NCI-H526 treated with DMSO at 0.1 percent for 48 hours (cell line): Measurements from ENCODE around the gene ZNF780B.
"Not testable (repeated sequence)": the region's sequence is repeated elsewhere in the genome, so short reads cannot be mapped to it uniquely, and the experiment has no call there.

ENCODE experiments used
- DNase-seq: peaks from one replicate; lab custom pipeline; 2025; lab: John Stamatoyannopoulos, UW

The ZNF780B gene

GRCh38 chr19:40055832-40056504 lies at the start of gene ZNF780B:
ZNF780B (minus strand) TSS chr19:40056231; CDS start chr19:40050332, 5,899 bp downstream.
- DNase-seq: peak; percentile 70

GRCh38 chr19:40104754-40105153 lies 48.7 kb upstream of the ZNF780B start:
- DNase-seq: no peak

DNA sequence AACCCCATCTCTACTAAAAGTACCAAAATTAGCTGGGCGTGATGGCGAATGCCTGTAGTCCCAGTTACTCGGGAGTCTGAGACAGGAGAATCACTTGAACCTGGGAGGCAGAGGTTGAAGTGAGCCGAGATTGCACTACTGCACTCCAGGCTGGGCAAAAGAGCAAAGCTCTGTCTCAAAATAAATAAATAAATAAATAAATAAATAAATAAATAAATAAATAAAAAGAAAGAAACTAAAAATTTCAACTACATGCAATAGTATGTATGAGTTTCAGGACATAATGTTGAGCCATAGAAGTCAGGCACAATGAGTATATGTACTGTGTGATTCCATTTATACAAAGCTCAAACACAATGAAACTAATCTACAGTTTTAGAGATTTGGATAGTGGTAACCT lies 47.6 kb upstream of the ZNF780B start:
- no peak for DNase-seq

GRCh38 chr19:40101813-40102212 lies 45.8 kb upstream of the ZNF780B start:
- DNase-seq: no peak

GRCh38 chr19:40093416-40093815 lies 37.4 kb upstream of the ZNF780B start:
- no peak for DNase-seq

- DNase-seq: no peak
Observed at GRCh38 chr19:40091205-40092129, 35.4 kb upstream of the ZNF780B start.

DNA sequence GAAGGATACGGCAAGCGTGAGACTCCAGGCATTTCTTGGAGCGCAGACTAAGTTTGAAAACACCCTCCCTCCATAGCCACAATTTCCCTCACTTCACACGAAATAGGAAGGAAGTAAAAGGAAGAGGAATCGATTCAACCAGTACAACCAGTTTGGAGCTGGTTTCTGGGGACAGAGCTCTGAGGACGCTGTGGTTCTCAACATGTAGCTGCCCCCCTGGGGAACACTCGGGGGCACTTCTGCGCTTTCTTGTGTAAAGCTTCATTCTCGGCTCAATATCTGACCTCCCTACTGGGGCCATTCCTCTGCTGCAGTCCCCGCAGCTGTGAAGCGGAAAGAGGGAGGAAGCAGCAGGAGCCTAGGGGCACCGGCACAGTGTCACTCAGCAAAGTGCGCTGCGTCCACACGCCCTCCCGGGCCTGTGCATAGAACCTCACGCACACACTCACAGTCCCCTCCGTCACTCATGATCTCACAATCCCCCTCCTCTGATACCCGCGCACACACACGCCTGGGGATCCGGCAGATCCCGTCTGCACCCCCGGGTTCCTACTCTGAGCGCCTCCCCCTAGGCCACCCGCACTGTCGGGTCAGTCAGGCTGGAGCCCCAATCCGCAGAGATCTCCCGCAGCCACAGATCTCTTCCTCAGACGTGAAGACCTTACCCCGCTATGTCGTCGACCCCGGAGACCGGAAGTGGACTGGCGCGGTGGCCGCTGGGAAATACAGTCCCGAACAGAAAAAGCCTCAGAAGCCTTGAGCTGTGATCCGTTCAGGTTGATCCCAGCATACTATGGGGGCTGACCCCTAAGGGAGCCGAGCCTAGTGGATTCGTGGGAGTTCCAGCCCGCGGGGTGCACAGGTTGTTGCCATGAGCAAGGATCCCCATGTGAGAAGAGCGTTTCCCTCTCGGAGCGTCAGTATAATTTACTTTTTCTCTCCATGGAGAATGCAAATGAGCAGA lies 34.5 kb upstream of the ZNF780B start, which contains the start of gene ZNF780A:
Gene ZNF780A (minus strand): TSS at position 703 of the 964 bp plus-strand sequence. CDS start 6,190 bp downstream, outside the sequence.
- peak; percentile 71 for DNase-seq

DNA sequence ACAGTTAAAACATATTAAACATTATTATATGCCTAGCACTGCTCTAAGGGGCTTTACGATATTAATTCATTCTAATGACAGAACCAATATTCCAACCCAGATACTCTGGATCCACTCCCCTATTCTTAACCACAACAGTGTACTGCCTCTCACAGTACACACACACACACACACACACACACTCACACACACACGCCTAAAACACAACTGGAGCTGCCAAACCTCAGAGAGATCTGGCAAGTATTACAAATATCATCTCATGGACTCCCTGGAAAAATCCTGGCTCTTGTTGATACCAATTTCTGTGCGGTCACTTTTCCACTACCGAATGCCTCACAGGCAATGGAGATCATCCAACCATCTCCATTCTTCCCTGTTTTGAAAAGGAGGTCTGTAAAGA lies 33.4 kb upstream of the ZNF780B start:
- no peak for DNase-seq

DNA sequence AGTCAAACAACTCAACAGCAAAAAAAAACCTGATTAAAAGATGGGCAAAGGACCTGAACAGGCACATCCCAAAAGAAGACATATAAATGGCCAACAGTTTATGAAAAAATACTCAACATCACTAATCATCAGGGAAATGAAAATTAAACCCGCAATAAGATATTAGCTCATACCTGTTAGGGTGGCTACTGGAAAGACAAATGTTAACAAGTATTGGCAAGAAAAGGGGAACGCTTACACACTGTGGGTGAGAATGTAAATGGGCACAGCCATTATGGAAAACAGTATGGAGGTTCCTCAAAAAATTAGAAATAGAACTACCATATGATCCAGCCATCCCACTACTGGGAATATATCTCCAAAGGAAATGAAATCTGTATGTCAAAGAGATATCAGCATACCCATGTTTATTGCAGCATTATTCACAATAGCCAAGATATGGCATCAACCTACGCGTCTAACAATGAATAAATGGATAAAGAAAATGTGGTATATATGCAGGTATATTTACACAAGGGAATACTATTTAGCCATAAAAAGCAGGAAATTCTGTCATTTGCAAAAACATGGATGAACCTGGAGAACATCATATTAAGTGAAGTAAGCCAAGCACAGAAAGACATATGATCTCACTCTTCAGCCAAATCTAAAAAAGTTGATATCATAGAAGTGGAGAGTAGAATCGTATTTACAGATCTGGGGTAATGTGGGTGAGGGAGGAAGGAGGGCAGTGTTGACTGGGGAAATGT lies 32.4 kb upstream of the ZNF780B start:
- no peak for DNase-seq

GRCh38 chr19:40084948-40085347 lies 28.9 kb upstream of the ZNF780B start:
- DNase-seq: no peak

GRCh38 chr19:40081411-40081810 lies 25.4 kb upstream of the ZNF780B start:
- DNase-seq: no peak

DNA sequence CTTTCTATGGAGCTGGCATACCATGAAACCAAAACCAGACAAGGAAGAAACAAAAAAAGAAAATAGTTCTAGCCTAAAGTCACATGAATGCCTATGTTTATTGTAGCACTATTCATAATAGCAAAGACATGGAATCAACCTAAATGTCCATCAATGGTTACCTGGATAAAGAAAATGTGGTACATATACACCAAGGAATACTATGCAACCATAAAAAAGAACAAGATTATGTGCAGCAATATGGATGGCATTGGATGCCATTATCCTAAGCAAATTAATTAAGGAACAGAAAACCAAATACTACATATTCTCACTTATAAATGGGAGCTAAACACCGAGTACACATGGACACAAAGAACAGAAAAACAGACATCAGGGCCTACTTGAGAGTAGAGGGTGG lies 24.3 kb upstream of the ZNF780B start:
- no peak for DNase-seq

GRCh38 chr19:40078377-40078776 lies 22.3 kb upstream of the ZNF780B start:
- no peak for DNase-seq

GRCh38 chr19:40070058-40070457 lies 14.0 kb upstream of the ZNF780B start:
- DNase-seq: no peak

GRCh38 chr19:40059624-40060023 lies 3.6 kb upstream of the ZNF780B start:
- DNase-seq: no peak

DNA sequence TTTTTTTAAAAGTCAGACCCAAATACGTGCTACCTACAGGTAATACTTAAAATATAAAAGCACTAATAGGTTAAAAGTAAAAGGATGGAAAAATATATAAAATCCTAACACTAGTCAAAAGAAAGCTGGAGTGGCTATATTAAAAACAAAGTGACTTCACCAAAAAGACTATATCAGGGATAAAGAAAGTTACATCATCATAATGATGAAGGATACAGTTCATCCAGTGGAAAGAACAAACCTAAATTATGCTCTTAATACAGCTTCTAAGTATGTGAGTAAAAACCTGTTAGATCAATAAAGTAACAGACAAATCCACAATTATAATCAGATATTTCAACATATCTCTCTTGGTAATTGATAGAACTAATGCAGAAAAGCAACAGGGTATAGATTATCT lies 1.1 kb upstream of the ZNF780B start:
- no peak for DNase-seq

- DNase-seq: no peak
Observed at GRCh38 chr19:40056505-40056904, 474 bp upstream of the ZNF780B start.

- no peak for DNase-seq
Observed at GRCh38 chr19:40055049-40055448, 982 bp downstream of the ZNF780B start.

GRCh38 chr19:40054632-40055031 lies 1.4 kb downstream of the ZNF780B start:
- DNase-seq: no peak

GRCh38 chr19:40053491-40053890 lies 2.5 kb downstream of the ZNF780B start:
- DNase-seq: no peak

DNA sequence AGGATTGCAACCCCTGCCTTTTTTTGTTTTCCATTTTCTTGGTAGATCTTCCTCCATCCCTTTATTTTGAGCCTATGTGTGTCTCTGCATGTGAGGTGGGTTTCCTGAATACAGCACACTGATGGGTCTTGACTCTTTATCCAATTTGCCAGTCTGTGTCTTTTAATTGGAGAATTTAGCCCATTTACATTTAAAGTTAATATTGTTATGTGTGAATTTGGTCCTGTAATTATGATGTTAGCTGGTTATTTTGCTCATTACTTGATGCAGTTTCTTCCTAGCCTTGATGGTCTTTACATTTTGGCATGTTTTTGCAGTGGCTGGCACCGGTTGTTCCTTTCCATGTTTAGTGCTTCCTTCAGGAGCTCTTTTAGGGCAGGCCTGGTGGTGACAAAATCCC lies 14.3 kb downstream of the ZNF780B start:
- DNase-seq: not testable (repeated sequence)
